Measurements from ENCODE around the gene RIMS1.

Gene RIMS1

GRCh38 chr6:72424476-72424875 is 538.1 kb downstream of the RIMS1 start:
- Histone ChIP-seq H3K4me1 (ENCODE audit: insufficient read depth, low read length, severe bottlenecking) (no peaks in the 10 kb centered on the region), H3K9ac (ENCODE audit: low read length) (no peak overlapping the region), H4K20me1 (ENCODE audit: insufficient read depth, low read length) (no peaks in the 10 kb centered on the region), H3K4me2 (ENCODE audit: low read length) (no peak overlapping the region), H3K27ac (ENCODE audit: low read depth, low read length, poor library complexity, severe bottlenecking) (no peak overlapping the region), H3K27me3 (ENCODE audit: insufficient read depth, low read length) (no peaks in the 10 kb centered on the region), H2AFZ (ENCODE audit: low read length) (no peak overlapping the region), H3K9me2 (ENCODE audit: low read depth, low read length) (no peaks in the 10 kb centered on the region), H3K9me3 (ENCODE audit: low read length) (no peaks in the 10 kb centered on the region), H3K36me3 (ENCODE audit: insufficient read depth, low read length) (no peaks in the 10 kb centered on the region), H3K4me3 (ENCODE audit: low read depth, low read length, poor library complexity, severe bottlenecking) (no peak overlapping the region), H3K79me2 (ENCODE audit: insufficient read depth, low read length) (no peaks in the 10 kb centered on the region), H3F3A (ENCODE audit: insufficient read depth, low read length) (no peaks in the 10 kb centered on the region)
- TF ChIP-seq, protein P1, sequence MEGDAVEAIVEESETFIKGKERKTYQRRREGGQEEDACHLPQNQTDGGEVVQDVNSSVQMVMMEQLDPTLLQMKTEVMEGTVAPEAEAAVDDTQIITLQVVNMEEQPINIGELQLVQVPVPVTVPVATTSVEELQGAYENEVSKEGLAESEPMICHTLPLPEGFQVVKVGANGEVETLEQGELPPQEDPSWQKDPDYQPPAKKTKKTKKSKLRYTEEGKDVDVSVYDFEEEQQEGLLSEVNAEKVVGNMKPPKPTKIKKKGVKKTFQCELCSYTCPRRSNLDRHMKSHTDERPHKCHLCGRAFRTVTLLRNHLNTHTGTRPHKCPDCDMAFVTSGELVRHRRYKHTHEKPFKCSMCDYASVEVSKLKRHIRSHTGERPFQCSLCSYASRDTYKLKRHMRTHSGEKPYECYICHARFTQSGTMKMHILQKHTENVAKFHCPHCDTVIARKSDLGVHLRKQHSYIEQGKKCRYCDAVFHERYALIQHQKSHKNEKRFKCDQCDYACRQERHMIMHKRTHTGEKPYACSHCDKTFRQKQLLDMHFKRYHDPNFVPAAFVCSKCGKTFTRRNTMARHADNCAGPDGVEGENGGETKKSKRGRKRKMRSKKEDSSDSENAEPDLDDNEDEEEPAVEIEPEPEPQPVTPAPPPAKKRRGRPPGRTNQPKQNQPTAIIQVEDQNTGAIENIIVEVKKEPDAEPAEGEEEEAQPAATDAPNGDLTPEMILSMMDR (IDR thresholded peaks at IDR 0.05; ENCODE audit: low read length) = no peak
- TF ChIP-seq EZH2 (IDR thresholded peaks at IDR 0.05; ENCODE audit: borderline replicate concordance, low read length) = no peak

GRCh38 chr6:72425003-72425681 is 538.8 kb downstream of the RIMS1 start:
- Histone ChIP-seq H3K4me2 (ENCODE audit: low read length) (no peak overlapping the region), H3K9me3 (ENCODE audit: low read length) (no peaks in the 10 kb centered on the region), H3K4me1 (ENCODE audit: insufficient read depth, low read length, severe bottlenecking) (no peaks in the 10 kb centered on the region), H4K20me1 (ENCODE audit: insufficient read depth, low read length) (no peaks in the 10 kb centered on the region), H3K27me3 (ENCODE audit: insufficient read depth, low read length) (no peaks in the 10 kb centered on the region), H3K9ac (ENCODE audit: low read length) (no peak overlapping the region), H3K4me3 (ENCODE audit: low read depth, low read length, poor library complexity, severe bottlenecking) (no peak overlapping the region), H3F3A (ENCODE audit: insufficient read depth, low read length) (no peaks in the 10 kb centered on the region), H3K79me2 (ENCODE audit: insufficient read depth, low read length) (no peaks in the 10 kb centered on the region), H3K9me2 (ENCODE audit: low read depth, low read length) (no peaks in the 10 kb centered on the region), H2AFZ (ENCODE audit: low read length) (no peak overlapping the region), H3K36me3 (ENCODE audit: insufficient read depth, low read length) (no peaks in the 10 kb centered on the region), H3K27ac (ENCODE audit: low read depth, low read length, poor library complexity, severe bottlenecking) (no peak overlapping the region)
- no peak for TF ChIP-seq EZH2 (IDR thresholded peaks at IDR 0.05; ENCODE audit: borderline replicate concordance, low read length)
- TF ChIP-seq, protein P1 (IDR thresholded peaks at IDR 0.05; ENCODE audit: low read length) = no peak

DNA sequence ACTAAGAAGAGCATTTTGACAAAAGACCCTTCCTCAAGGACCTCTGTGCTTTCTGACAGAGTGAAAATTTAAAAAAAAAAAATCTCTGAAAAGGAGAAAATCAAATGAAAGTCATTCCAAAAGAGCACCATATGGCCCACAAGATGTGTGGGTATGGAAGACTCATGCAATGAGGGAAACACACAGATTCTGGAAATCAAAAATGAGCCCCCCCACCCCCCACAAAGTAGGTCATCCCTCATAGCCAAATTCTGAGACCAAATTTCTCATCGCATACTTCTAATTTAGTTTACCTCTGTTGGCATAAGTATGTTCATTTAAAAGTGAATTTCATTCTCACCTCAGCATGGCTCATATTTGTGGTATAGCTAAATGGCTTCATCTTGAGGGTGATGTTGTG is 554.3 kb downstream of the RIMS1 start:
- Histone ChIP-seq H3K4me1 (ENCODE audit: insufficient read depth, low read length, severe bottlenecking) (no peaks in the 10 kb centered on the region), H2AFZ (ENCODE audit: low read length) (no peak overlapping the region), H4K20me1 (ENCODE audit: insufficient read depth, low read length) (no peaks in the 10 kb centered on the region), H3K79me2 (ENCODE audit: insufficient read depth, low read length) (no peaks in the 10 kb centered on the region), H3K9me3 (ENCODE audit: low read length) (no peaks in the 10 kb centered on the region), H3K9me2 (ENCODE audit: low read depth, low read length) (no peaks in the 10 kb centered on the region), H3K27ac (ENCODE audit: low read depth, low read length, poor library complexity, severe bottlenecking) (no peak overlapping the region), H3K4me3 (ENCODE audit: low read depth, low read length, poor library complexity, severe bottlenecking) (no peak overlapping the region), H3K4me2 (ENCODE audit: low read length) (no peak overlapping the region), H3F3A (ENCODE audit: insufficient read depth, low read length) (no peaks in the 10 kb centered on the region), H3K27me3 (ENCODE audit: insufficient read depth, low read length) (no peaks in the 10 kb centered on the region), H3K9ac (ENCODE audit: low read length) (no peak overlapping the region), H3K36me3 (ENCODE audit: insufficient read depth, low read length) (no peaks in the 10 kb centered on the region)
- no peak for TF ChIP-seq EZH2 (IDR thresholded peaks at IDR 0.05; ENCODE audit: borderline replicate concordance, low read length)
- TF ChIP-seq, protein P1 (IDR thresholded peaks at IDR 0.05; ENCODE audit: low read length) = no peak

Data from OCI-LY1 (cell line).